AG09309 (cell line): ENCODE results near the gene PRKAG2.
A peak's percentile ranks its signal among the peaks of the same experiment; 100 is the strongest.

Source experiments
- DNase-seq: peaks from one replicate; pipeline ENCODE4 v3.0.0-alpha.2; 2010; ENCODE audit warnings: low read depth
- H3K4me3 ChIP-seq: 2 replicates; pipeline ENCODE4 v1.5.1; 2011; ENCODE audit warnings: mild to moderate bottlenecking, low read depth, low read length, moderate library complexity; ENCODE audit not compliant: control insufficient read depth
- CTCF ChIP-seq: IDR thresholded peaks from 2 replicates; pipeline ENCODE4 v1.5.1; 2011; ENCODE audit warnings: mild to moderate bottlenecking, low read depth, low read length, inconsistent platforms; ENCODE audit not compliant: insufficient read depth, control insufficient read depth; ENCODE audit errors: missing control alignments

PRKAG2 gene

GRCh38 chr7:151851782-151852181, 25.1 kb downstream of the PRKAG2 start:
- DNase-seq = no peak
- H3K4me3 ChIP-seq = no peak overlapping the region
- no peak for TF ChIP-seq CTCF

GRCh38 chr7:151851145-151851751, 25.7 kb downstream of the PRKAG2 start:
- DNase-seq = no peak
- no peak overlapping the region for H3K4me3 ChIP-seq
- no peak for TF ChIP-seq CTCF

GRCh38 chr7:151850491-151851124, 26.3 kb downstream of the PRKAG2 start:
- H3K4me3 ChIP-seq = no peak overlapping the region
- no peak for TF ChIP-seq CTCF
- DNase-seq = no peak

- no peak for DNase-seq
- no peak for TF ChIP-seq CTCF
- no peak overlapping the region for H3K4me3 ChIP-seq
Measured at GRCh38 chr7:151849879-151850260, 27.0 kb downstream of the PRKAG2 start.

- no peak for DNase-seq
- no peak for TF ChIP-seq CTCF
- no peak overlapping the region for H3K4me3 ChIP-seq
Measured at GRCh38 chr7:151849008-151849878, 27.7 kb downstream of the PRKAG2 start.

GRCh38 chr7:151847681-151848081, 29.2 kb downstream of the PRKAG2 start:
- TF ChIP-seq CTCF = no peak
- DNase-seq = peak; percentile 13
- H3K4me3 ChIP-seq = no peak overlapping the region
